GM12878 (cell line): ENCODE measurements around the gene GALT. TPM values are rescaled to one million over a fixed set of nuclear protein-coding genes. Genes with fewer than 3 reads are reported as not detected.

Experiments used
- BRCA1 ChIP-seq: IDR thresholded peaks from 2 replicates; pipeline ENCODE4 v1.6.1; 2011; ENCODE audit warnings: low read depth, low read length, improper control_type of control experiment
- CUX1 ChIP-seq: IDR thresholded peaks from 2 replicates; pipeline ENCODE4 v1.6.1; 2012; ENCODE audit warnings: improper control_type of control experiment, low read depth, low read length; ENCODE audit not compliant: insufficient replicate concordance
- E2F4 ChIP-seq: IDR thresholded peaks from 2 replicates; pipeline ENCODE4 v1.6.1; 2012; ENCODE audit warnings: low read depth, low read length, improper control_type of control experiment
- ETV6 ChIP-seq, 2 experiments: fragments of 450-650 bp in 1 of 2; IDR thresholded peaks in 1 of 2; conservative IDR thresholded peaks in 1 of 2; 2 replicates each; pipeline ENCODE4 v1.6.1; 2014; ENCODE audit warnings: antibody characterized with exemption in 1 of 2, borderline replicate concordance in 1 of 2, low read depth in 1 of 2, mild to moderate bottlenecking in 1 of 2, moderate library complexity in 1 of 2
- IKZF2 ChIP-seq, 2 experiments: fragments of 450-650 bp; IDR thresholded peaks; 2 replicates each; pipeline ENCODE4 v1.6.1; 2017; ENCODE audit warnings: mild to moderate bottlenecking in 2 of 2, moderate library complexity in 2 of 2
- KDM1A ChIP-seq: fragments of 200-600 bp; sonication (generic); IDR thresholded peaks from 2 replicates; pipeline ENCODE4 v1.6.1; 2016; ENCODE audit warnings: borderline replicate concordance
- MEF2B ChIP-seq: fragments of 450-650 bp; IDR thresholded peaks from 2 replicates; pipeline ENCODE4 v1.6.1; 2018; ENCODE audit warnings: mild to moderate bottlenecking, moderate library complexity; ENCODE audit not compliant: partially characterized antibody, poor library complexity, severe bottlenecking
- POU2F2 ChIP-seq: IDR thresholded peaks from 3 replicates; pipeline ENCODE4 v1.6.1; 2011; ENCODE audit warnings: low read depth, mild to moderate bottlenecking, low read length, borderline replicate concordance
- RCOR1 ChIP-seq: conservative IDR thresholded peaks from 2 replicates; pipeline ENCODE4 v1.6.1; 2012; ENCODE audit warnings: low read depth, low read length, improper control_type of control experiment
- RELB ChIP-seq: fragments of 450-650 bp; IDR thresholded peaks from 2 replicates; pipeline ENCODE4 v1.6.1; 2017; ENCODE audit warnings: low read depth, mild to moderate bottlenecking, moderate library complexity
- TCF3 ChIP-seq: IDR thresholded peaks from 2 replicates; pipeline ENCODE4 v1.6.1; 2012; ENCODE audit warnings: low read depth, mild to moderate bottlenecking, low read length, borderline replicate concordance; ENCODE audit not compliant: insufficient read depth
- polyA plus RNA-seq, 11 experiments: library from polyadenylated mRNA; depleted of rRNA in 4 of 11; unstranded in 6 of 11; stranded (reverse) in 5 of 11; fragments of >200 nt; fragmentation: Nextera tagmentation in 4 of 11; fragmentation: Illumina TruSeq in 1 of 11; extraction: Ambion mirVana in 4 of 11; extraction: Trizol in 1 of 11; gene quantifications; 1 replicate in 1 of 11; 2 replicates in 10 of 11; pipeline versions ENCODE4 v1.2.1 to v1.2.3, GENCODE V29; 2011 to 2016; ENCODE audit warnings: inconsistent platforms in 2 of 11, missing spikeins in 2 of 11, low read depth in 1 of 11
- total RNA-seq, 4 experiments: library from RNA; depleted of rRNA in 3 of 4; stranded (reverse); fragments of >200 nt in 3 of 4; fragmentation: Illumina TruSeq in 1 of 4; extraction: Trizol in 1 of 4; gene quantifications; 2 replicates each; pipeline versions ENCODE4 v1.2.1 to v1.2.3, GENCODE V29; 2013 to 2021
- TF ChIP-seq, protein P1 (sequence below): fragments of 450-650 bp; conservative IDR thresholded peaks from 2 replicates; pipeline ENCODE4 v1.6.1; 2017; ENCODE audit warnings: mild to moderate bottlenecking, moderate library complexity
- TF ChIP-seq, protein P2 (sequence below): fragments of 450-650 bp; IDR thresholded peaks from 2 replicates; pipeline ENCODE4 v1.6.1; 2017; ENCODE audit warnings: mild to moderate bottlenecking, moderate library complexity

The GALT gene
- total and polyA plus RNA-seq, 10 of the 15 experiments (the other 5 are each of a cell fraction or from before 2014, with no cell fraction given), result 9.3 to 34.1 (median 26.9) TPM

DNA sequence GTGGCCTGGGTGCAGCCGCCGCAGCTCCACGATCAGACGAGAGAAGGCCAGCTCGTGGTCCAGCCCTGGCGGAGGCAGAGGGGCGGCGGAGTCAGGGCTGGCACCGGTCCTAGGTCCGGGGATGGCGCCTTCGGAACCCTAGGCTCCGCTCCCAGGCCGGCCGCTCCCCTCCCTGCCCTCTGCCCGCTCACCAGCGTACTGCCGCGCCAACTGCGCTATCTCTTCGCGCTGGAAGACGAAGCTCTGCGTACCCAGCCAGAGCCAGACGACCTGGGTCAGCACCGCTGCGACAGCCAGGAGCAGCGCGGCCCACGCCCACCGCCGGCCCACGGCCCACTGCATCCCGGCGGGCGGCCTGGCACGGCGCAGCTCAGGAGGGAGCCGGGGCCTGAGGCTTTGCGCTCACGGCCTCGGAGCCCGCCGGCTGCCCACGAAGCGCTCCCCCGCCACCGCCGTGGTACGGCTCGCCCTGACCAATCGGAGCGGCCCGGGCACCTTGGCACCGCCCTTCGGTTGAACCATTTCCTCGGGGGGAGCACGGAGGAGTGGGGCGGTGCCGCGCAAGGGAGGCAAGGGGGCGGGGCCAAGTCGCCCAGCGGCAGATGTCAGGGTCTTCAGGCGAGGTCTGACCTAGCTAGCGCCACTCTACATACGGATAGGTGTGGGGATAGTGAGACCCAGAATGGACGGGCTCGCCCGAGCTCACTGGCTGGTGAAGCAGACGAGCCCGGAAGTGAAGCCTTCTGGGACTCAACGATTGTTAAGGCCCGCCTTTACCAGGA, 8.9 kb upstream of the GALT start, which contains the start of gene SIGMAR1 (continued):
- peak; percentile 34; the same call in 1 of the 2 replicates for TF ChIP-seq RELB
- no peak for TF ChIP-seq RCOR1
- no peak for TF ChIP-seq TCF3
- TF ChIP-seq, protein P1, sequence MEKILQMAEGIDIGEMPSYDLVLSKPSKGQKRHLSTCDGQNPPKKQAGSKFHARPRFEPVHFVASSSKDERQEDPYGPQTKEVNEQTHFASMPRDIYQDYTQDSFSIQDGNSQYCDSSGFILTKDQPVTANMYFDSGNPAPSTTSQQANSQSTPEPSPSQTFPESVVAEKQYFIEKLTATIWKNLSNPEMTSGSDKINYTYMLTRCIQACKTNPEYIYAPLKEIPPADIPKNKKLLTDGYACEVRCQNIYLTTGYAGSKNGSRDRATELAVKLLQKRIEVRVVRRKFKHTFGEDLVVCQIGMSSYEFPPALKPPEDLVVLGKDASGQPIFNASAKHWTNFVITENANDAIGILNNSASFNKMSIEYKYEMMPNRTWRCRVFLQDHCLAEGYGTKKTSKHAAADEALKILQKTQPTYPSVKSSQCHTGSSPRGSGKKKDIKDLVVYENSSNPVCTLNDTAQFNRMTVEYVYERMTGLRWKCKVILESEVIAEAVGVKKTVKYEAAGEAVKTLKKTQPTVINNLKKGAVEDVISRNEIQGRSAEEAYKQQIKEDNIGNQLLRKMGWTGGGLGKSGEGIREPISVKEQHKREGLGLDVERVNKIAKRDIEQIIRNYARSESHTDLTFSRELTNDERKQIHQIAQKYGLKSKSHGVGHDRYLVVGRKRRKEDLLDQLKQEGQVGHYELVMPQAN, result peak; percentile 63
- TF ChIP-seq CUX1, result no peak
- no peak for TF ChIP-seq BRCA1
- no peak for TF ChIP-seq KDM1A
- peak; percentile 19; the same call in 1 of the 2 replicates for TF ChIP-seq E2F4
- TF ChIP-seq IKZF2 (IDR thresholded peaks at IDR 0.05), result no peak
- TF ChIP-seq ETV6 (conservative IDR thresholded peaks at IDR 0.05 in 1 of 2, IDR thresholded peaks at IDR 0.05 in 1 of 2; ENCODE audit: borderline replicate concordance in 1 of 2, low read depth in 1 of 2), result no peak
- TF ChIP-seq, protein P2, sequence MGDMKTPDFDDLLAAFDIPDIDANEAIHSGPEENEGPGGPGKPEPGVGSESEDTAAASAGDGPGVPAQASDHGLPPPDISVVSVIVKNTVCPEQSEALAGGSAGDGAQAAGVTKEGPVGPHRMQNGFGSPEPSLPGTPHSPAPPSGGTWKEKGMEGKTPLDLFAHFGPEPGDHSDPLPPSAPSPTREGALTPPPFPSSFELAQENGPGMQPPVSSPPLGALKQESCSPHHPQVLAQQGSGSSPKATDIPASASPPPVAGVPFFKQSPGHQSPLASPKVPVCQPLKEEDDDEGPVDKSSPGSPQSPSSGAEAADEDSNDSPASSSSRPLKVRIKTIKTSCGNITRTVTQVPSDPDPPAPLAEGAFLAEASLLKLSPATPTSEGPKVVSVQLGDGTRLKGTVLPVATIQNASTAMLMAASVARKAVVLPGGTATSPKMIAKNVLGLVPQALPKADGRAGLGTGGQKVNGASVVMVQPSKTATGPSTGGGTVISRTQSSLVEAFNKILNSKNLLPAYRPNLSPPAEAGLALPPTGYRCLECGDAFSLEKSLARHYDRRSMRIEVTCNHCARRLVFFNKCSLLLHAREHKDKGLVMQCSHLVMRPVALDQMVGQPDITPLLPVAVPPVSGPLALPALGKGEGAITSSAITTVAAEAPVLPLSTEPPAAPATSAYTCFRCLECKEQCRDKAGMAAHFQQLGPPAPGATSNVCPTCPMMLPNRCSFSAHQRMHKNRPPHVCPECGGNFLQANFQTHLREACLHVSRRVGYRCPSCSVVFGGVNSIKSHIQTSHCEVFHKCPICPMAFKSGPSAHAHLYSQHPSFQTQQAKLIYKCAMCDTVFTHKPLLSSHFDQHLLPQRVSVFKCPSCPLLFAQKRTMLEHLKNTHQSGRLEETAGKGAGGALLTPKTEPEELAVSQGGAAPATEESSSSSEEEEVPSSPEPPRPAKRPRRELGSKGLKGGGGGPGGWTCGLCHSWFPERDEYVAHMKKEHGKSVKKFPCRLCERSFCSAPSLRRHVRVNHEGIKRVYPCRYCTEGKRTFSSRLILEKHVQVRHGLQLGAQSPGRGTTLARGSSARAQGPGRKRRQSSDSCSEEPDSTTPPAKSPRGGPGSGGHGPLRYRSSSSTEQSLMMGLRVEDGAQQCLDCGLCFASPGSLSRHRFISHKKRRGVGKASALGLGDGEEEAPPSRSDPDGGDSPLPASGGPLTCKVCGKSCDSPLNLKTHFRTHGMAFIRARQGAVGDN, result peak; percentile 56
- TF ChIP-seq MEF2B, result no peak
- TF ChIP-seq POU2F2, result no peak
